GM19467 (cell line): ENCODE measurements around the gene MAPK12.

Experiments used
- ATAC-seq: cut with Tn5 transposase; IDR thresholded peaks from one replicate; pipeline ENCODE4 v1.9.1; 2021; ENCODE audit warnings: mild to moderate bottlenecking, moderate library complexity; ENCODE audit not compliant: unreplicated experiment

Gene MAPK12

DNA sequence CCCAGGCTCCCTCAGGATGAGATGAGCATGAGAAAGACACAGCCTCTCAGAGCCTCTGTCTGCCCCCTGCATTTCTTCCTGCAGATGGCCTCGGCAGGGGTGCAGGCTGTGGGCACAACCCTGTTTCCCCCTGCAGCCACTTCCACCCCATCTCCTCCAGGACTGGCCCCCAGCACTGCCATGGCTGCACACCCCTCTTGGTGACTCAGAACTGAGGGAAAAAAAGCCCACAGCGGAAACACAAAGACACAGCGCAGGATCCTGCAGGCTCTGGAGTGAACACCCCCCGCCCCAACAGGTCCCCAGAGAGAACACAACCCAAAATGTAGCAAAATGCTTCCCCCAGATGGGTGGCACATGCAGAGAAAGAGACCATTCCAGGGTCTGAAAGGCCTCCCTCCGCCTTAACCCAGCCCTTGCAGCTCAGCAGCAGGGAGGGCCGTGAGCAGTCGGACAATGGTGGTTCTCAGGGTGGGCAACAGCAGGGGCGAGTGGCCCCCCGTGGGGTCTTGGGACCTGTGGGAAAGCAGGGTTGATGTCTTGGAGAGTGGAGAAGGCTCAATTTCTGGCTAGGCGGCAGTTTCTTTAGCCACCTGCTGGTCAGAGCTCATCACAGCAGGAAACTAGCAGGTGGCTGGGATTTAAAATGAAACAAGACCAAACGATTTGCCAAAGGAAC, 24.6 kb downstream of the MAPK12 start:
- ATAC-seq: no peak

DNA sequence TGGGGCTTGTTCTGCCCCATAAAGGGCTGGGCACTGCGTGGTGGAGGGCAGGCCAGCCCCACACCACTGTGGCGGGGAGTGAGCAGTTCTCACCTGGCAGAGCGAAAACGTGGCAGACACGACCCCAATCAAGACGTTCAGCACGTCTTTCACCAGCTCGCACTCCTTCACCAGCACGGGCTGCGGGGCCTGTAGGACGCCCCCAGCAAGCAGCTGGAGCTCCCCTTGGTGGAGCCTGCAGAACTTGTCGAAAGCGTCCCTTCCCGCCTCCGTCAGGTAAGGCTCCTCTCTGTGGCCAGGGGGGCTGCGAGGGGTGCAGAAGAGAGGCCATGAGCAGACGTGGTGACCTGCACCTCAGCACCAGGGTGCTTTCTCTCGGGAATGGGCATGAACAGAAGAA, 28.3 kb downstream of the MAPK12 start:
- no peak for ATAC-seq

DNA sequence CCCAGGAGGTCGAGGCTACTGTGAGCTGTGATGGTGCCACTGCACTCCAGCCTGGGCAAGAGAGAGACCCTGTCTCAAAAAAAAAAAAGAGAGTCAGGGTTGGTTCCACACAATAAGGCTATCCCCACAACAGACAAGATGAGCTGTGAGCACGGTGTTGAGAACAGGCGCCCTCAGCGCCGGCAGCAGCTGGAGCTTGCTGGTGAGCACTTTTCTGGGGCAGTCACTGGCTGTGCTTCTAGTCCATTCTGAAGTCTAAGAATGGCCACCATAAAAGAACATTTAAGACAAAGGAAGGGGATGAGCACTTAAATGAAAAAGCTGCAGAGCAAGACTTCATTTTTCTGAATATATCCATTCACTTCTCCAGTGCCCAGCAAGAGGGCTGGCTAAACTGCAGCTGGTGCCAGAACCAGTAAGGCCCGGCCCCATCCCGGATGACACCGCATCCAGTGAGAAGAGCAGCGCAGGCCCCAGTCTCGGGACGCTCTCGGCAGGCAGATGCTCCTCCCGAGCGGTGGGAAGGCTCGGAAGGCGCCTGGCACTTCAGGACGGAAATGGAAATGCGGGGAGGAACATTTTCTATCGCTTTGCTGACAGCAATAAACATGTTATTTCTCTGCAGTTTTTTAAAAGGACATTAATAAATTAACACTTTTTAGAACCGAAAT, 28.9 kb downstream of the MAPK12 start:
- no peak for ATAC-seq

DNA sequence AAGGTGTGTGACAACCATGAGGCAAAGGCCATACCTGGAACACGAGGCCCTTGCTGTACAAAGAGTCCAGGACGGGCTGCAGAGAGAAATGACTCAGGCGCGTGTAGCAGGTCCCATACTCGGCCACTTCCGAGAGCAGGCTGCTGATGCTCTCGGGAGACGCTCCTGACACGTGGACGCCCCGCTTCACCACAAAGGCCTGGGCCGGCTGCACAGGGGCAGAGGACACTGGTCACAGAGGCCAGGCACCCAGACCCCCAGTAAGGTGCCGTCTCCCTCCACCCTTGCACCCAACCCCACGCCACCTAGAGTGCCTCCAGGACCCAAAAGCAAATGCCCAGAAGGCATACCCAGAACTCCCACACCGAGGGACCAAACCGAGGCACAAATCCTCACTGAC, 32.1 kb downstream of the MAPK12 start:
- no peak for ATAC-seq

DNA sequence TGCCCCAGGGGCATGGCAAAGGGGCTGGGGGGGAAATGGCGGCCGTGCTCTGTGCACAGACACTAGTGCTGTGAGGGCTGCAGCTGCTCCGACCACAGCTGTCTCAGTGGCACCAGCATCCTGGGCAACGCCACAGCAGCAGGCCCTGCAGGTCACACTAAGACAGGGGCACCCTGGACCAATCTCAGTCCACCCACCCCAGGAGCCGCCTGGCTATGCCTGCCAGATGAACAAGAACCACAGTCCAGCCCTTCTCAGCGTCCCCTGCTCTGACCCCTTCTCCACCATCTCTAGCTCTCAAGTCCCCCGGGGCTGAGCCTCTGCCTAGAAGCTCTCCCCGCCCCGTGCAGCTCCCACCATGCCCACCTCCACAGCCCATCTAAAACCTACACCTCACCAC, 33.1 kb downstream of the MAPK12 start:
- ATAC-seq: no peak

DNA sequence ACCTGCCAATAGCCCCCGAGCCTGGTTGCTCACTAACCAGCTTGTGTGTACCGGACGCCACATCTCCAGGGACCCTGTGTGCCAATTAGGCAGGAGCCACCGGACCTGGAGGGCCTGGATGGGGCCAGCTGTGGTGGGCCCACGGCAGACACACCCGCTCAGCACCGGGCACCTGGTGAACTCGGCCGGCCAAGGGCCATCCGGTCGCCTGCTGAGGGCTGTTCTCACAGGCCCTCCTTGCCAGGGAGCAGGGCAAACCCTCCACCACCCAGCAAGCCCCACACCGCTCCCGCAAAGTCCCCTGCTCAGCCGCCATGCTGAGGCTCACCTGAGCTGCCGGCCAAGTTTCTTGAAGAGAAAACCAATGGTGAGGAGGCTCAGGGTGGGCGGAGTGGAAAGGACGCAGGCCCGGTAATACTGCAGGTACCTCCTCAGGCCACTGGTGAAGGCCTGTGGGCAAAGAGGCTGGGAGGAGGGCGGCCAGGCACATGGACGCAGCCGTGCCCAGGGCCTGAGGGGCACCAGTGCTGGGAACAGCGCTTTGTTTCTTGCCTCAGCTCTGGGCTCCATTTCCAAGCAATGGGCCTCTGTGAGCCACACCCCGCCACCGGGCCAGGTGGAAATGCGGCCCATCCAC, 33.8 kb downstream of the MAPK12 start:
- no peak for ATAC-seq

DNA sequence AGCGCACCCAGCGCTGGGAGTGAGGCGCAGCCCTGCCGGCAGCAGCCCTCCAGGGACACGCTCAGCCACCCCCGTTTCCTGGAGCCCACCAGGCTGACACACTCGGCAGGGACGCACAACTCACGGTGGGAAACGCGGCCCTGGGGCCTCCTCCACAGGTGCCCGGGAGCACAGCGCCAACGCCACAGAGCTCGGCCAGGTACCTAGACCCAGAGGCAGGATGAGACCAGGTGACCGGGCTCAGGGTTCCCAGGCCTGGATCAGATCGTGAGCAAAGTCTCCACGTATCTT, 34.7 kb downstream of the MAPK12 start:
- ATAC-seq: no peak

DNA sequence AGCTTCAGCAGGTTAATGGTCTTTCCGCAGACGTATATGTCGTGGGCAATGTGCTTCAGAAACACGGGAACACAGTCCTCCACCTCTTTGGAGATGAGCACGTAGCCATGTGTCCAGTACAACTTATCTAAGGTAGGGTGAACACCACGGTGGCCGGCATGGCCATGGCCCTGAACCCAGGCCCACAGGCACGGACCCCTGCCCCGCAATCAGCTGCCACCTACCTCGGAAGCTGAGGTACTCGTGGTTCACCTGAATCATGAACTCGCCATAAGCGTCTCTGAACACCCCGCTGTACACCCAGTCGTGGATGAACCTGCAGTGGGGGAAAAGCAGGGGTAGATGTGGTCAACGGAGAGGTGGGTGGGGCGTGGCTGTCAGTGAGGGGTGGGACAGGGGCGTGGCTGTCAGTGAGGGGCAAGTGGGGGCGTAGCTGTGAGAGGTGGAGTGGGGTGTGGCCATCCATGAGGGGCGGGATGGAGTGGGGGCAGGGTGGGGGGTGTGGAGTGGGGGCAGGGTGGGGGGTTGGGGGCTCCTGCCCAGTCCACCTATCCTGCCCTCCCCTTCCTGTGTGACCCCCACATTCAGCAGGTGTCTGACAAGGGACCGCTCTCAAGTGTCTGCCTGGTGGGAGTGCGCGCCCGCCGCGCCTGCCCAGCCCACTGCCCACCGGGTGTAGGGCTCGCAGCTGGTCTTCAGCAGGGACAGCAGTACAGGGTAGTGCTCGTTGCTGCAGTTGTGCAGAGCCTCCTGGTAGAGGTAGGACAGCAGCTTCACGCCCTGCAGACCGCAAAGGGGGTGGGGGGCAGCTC, 35.2 kb downstream of the MAPK12 start:
- ATAC-seq: no peak

DNA sequence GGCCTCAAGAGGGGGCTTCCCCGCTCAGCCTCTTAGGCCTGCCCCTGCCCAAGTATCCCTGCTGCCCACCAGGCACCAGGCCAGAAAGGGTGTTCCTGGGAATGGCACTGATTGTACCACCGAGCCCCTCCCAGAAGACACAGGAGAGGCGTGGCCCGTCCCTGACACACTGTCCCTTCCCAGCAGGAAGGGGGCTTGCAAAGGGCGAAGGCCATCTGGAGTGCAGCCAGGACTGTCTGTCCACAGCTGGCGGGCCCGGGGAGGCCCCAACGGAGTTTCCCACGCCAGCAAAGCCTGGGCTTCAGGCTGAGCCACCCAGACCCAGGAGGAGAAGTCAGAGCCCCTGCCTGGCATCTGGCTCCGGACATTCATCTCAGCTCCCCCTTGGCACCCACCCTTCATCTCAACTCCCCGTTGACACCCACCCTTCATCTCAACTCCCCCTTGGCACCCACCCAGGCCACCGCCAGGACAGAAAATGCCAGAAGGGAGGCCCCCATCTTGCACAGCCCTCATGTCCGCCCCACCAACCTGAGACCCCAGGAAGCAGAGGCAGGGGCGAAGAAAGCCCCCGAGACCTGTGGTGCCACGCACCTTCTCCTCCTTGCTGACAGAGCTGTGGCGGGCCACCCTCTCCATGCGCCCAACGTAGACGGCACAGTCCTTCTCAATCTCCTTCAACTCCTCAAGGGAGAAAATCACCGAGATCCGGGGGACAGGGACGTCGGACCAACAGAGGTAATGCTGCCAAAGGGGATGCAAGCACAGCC, 36.1 kb downstream of the MAPK12 start:
- no peak for ATAC-seq

DNA sequence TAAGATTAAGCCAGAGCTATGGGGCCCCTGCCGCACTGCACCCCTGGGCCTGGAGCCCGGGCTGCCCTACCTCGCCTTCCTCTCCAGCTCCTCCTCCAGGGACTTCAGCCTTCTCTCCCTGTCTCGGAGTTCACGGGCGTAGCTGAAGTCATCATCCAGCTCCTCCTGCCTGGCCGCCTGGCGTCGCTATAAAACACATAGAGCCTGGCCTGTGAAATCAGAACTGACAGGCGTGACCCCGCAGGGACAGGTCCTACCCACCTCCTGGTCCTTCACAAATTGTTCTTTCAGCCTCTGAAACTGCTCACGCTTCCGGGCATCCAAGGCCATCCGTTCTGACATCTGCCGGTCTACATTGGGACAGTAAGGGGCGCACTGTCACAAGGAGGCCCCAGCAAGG, 37.4 kb downstream of the MAPK12 start:
- no peak for ATAC-seq

DNA sequence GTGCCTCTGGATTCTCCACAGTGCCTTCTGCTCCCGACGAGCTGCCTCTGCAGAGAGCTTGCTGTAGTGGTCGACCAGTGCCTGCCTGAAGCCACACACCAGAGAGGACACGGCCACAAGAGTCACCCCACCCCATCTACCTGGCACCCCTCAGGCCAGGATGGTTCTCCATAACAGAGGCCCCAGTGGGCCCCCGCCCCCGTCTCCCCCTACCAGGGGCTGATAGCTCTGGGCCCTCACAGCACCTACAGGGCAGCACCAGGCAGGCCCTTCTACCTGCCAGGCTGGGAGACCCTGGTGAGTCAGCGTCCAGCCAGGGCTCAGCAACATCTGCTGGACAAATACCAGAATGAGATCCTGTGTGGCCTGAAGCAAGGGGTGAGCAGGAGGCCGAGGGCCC, 39.0 kb downstream of the MAPK12 start:
- ATAC-seq: no peak

DNA sequence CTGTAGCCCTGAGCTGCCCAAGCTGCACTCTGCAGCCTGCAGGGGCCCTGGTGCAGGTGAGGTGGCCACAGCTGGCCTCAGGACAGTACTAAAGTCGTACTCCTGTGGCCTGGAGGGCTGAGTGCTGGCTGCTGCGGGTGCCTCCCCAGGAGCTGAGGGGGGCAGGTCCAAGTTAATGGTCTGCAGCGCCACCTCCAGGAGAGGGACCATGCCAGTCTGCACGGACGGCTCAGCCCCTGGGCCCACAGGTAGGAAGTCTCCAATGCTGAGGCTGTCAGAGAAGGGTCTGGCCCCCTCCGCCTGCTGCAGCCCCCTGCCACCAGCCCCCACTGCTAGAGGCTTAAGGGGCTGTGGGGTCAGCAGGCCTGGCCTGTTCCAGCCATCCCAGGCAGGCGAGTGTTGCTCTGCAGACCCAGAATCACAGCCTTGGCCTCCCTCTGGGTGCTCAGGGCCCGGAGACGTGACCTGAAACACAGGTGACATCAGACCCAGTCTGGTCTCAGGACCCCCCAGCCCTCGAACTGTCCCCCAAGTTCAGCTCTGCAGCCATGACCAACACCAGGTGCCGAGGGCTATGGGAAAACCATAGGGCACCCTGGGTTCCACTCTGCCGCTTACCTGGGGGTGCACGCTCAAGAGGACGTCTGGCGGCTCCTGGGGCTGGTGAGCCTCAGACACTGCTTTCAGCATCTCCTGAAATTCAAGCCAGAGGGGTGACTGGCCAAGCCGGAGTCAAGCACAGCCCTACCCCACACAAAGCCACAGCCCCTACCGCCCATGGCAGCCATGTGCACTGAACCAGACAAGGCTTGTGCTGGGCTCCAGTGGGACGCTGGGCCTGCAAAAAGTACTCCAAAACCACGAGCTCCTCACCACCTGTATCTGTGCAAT, 39.8 kb downstream of the MAPK12 start:
- ATAC-seq: no peak

DNA sequence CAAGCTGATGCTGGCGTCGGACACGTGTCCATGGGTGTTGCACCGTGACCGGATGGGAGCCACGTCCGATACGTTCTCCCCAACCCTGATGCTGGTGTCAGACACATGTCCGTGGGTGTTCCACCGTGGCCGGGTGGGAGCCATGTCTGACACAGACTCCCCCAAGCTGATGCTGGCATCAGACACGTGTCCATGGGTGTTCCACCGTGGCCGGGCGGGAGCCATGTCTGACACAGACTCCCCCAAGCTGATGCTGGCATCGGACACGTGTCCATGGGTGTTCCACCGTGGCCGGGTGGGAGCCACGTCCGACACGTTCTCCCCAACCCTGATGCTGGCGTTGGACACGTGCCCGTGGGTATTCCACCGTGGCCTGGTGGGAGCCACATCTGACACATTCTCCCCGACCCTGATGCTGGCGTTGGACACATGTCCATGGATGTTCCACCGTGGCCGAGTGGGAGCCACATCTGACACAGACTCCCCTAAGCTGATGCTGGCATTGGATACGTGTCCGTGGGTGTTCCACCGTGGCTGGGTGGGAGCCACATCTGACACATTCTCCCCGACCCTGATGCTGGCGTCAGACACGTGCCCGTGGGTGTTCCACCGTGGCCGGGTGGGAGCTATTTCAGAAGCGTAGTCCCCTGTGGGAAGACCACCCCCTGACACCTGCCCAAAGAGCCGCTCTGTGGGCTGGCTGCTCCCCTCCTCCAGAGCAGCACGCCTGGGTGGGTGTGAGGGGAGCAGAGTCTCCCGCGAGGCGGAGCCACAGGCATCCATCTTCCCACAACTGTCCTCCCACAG, 40.7 kb downstream of the MAPK12 start:
- no peak for ATAC-seq

DNA sequence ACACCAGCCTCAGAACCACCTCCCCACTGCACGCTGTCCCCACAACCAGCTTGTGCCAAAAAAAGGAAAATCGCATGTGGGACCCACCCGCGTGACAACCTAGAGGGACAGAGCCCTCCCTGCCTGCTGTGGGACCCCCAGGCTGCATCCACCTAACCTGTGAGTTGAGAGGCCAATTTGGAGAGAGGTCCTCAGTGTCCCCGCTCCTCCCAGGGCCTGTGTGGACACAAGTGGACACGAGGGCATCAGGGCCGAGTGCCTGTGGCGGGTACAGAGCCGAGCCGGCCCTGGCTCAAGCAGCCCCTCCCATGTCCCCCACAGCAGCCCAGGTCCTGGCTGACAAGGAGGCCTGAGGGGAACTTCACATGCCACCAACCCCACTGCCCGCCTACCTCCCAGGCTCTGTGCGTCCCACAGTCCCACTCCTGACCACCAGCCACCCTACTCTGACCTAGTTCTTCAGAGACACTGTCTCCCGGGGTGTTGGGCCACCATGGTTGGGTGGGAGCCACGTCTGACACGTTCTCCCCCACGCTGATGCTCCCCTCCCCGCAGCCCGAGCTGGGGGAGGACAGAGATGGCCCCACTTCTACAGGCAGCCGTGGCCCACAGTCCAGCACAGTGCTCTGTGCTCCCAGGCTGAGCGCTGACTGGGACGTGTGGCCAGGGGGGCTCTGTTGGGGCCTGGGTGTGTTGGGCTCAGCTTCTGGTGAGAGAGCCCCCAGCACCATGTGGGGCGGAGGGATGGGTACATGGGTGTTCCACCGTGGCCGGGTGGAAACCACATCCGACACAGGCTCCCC, 41.5 kb downstream of the MAPK12 start:
- no peak for ATAC-seq

DNA sequence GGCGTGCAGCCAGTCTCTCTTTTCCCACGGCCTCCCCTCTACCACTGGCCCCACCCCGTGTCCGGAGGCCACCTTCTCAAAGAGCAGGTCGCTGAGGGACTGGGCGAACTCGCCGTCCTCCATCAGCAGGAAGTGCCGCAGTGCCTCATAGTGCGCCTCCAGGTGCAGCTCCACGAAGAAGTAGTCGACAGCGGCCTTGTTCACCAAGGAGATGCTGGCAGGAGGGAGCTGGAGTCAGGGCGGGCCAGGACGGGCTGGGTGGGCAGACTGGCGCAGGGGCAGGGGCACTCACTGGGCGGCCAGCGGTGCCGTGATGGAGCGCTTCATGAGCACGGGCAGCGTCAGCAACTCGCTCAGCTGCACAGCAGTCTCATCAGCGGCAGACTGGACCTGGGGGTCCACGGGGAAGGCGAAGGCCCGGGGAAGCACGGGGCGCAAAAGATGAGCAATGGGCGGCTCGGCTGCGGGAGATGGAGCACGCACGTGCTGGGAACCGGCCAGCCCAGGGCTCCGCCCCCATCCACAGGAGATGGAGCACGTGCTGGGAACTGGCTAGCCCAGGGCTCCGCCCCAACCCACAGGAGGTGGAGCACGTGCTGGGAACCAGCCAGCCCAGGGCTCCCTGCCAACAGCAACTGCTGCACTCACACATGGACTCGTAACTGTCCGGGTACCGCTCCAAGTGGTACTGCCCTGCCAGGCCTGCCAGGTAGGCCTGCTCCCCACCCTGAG, 42.3 kb downstream of the MAPK12 start:
- no peak for ATAC-seq

DNA sequence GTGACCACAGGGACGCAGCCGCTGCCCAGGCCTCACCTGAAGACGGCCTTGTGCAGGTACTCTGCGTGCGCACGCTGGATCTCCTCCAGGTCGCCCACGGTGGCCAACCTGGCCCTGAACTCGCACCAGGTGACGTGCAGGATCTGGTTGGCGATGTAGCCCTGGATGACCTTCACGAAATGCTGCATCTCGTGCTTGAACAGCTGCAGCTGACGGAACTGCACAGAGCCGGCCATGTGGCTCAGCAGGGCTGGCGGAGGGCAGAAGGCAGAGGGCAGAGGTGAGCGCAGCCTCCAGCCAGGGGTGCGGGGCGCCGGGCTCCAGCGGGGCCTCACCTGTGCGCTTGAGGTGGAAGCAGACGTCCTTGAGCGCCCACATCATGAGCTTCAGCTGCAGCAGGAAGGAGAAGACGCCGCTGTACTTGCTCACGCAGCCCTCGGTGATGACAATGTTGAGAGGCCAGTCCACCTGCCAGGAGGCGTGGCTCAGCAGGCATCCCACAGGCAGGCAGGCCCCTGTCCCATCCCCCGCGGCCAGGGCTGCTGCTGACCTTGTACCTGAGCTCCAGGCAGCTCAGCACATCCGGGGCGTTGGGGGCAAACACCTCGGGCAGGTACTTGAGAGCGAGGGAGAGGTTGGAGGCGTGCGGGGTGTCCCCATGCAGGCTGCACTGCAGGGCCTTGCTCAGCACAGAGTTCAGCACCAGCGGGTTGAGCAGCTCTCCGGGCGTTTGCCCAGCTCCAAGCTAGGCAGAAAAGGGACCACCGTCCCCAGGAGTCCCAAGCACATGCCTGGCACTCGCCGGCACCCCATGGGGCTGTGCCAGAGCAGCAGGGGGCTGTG, 43.1 kb downstream of the MAPK12 start:
- ATAC-seq: no peak
